Measurements from ENCODE around the gene MYO1A.
"Not testable (repeated sequence)": the region's sequence is repeated elsewhere in the genome, so short reads cannot be mapped to it uniquely, and the experiment has no call there.

MYO1A gene

GRCh38 chr12:56987011-56987410, 62.9 kb downstream of the MYO1A start:
- TF ChIP-seq CTCF (conservative IDR thresholded peaks at IDR 0.05) = no peak
- peak overlapping the region; percentile 62; the same call in 1 of the 2 replicates for H3K27ac ChIP-seq

- H3K27ac ChIP-seq = peak overlapping the region; percentile 62; the same call in 1 of the 2 replicates
Observed at GRCh38 chr12:56985714-56986113, 64.2 kb downstream of the MYO1A start.

- TF ChIP-seq CTCF (conservative IDR thresholded peaks at IDR 0.05) = no peak
- no peak overlapping the region for H3K27ac ChIP-seq
Observed at GRCh38 chr12:56983386-56983785, 66.5 kb downstream of the MYO1A start.

- H3K27ac ChIP-seq = not testable (repeated sequence)
Observed at GRCh38 chr12:56982578-56983236, 67.2 kb downstream of the MYO1A start.

GRCh38 chr12:56980941-56981530, 68.9 kb downstream of the MYO1A start:
- TF ChIP-seq CTCF (conservative IDR thresholded peaks at IDR 0.05) = no peak
- H3K27ac ChIP-seq = no peak overlapping the region

- no peak overlapping the region for H3K27ac ChIP-seq
- no peak for TF ChIP-seq CTCF (conservative IDR thresholded peaks at IDR 0.05)
Observed at GRCh38 chr12:56980268-56980667, 69.7 kb downstream of the MYO1A start.

GRCh38 chr12:56979628-56980027, 70.3 kb downstream of the MYO1A start:
- TF ChIP-seq CTCF (conservative IDR thresholded peaks at IDR 0.05) = no peak
- no peak overlapping the region for H3K27ac ChIP-seq

Measured in VCaP (cell line).